SK-N-SH (cell line): ENCODE measurements around the gene KRT28. TPM values are rescaled to one million over a fixed set of nuclear protein-coding genes. Genes with fewer than 3 reads are reported as not detected.

Experiments
- CTCF ChIA-PET: fragments of 300-600, 350-600 bp; formaldehyde crosslinking; extraction: SDS; loops from one replicate; lab custom pipeline; 2021; lab: Yijun Ruan, JAX
- POLR2A ChIA-PET: fragments of 350-600 bp; sonication (Branson Sonifier 250); formaldehyde crosslinking; extraction: SDS; loops from one replicate; lab custom pipeline; 2020; ENCODE audit warnings: antibody characterized with exemption, inconsistent platforms; lab: Yijun Ruan, JAX
- DNase-seq: peaks from one replicate; pipeline ENCODE4 v3.0.0; 2012
- H2AFZ ChIP-seq: fragments of 200-600 bp; sonication (generic); 2 replicates; pipeline ENCODE4 v1.8.1; 2016; ENCODE audit warnings: antibody characterized with exemption, mild to moderate bottlenecking, low read depth
- H3F3A ChIP-seq: fragments of 200-600 bp; sonication (generic); replicated peaks from 2 replicates; pipeline ENCODE3; 2016; ENCODE audit warnings: antibody characterized with exemption, mild to moderate bottlenecking; ENCODE audit not compliant: insufficient read depth
- H3K27ac ChIP-seq, 2 experiments: fragments of 200-500 bp in 1 of 2; fragments of 200-600 bp in 1 of 2; sonication (Bioruptor generic) in 1 of 2; sonication (generic), shearing (Covaris generic) in 1 of 2; 2 replicates each; pipeline versions ENCODE4 v1.5.1 to v1.6.1; 2014 to 2016; ENCODE audit warnings: low read depth in 2 of 2, inconsistent platforms in 1 of 2, low read length in 1 of 2, mild to moderate bottlenecking in 1 of 2, mixed read lengths in 1 of 2
- H3K27me3 ChIP-seq: fragments of 200-600 bp; sonication (generic), shearing (Covaris generic); 2 replicates; pipeline ENCODE4 v1.6.1; 2016; ENCODE audit warnings: mixed run types; ENCODE audit not compliant: insufficient read depth
- H3K36me3 ChIP-seq, 2 experiments: fragments of 200-500 bp in 1 of 2; fragments of 200-600 bp in 1 of 2; sonication (Bioruptor generic) in 1 of 2; sonication (generic) in 1 of 2; replicated peaks in 1 of 2; 2 replicates each; pipeline versions ENCODE3 to v1.5.1; 2014 to 2016; ENCODE audit warnings: low read length in 1 of 2, mild to moderate bottlenecking in 1 of 2; ENCODE audit not compliant: insufficient read depth in 2 of 2, control insufficient read depth in 1 of 2
- H3K4me1 ChIP-seq, 2 experiments: fragments of 200-500 bp in 1 of 2; fragments of 200-600 bp in 1 of 2; sonication (Bioruptor generic) in 1 of 2; sonication (generic), shearing (Covaris generic) in 1 of 2; 2 replicates each; pipeline versions ENCODE4 v1.5.1 to v1.6.1; 2014 to 2016; ENCODE audit warnings: low read depth in 1 of 2, low read length in 1 of 2, mixed run types in 1 of 2; ENCODE audit not compliant: insufficient read depth in 2 of 2, control insufficient read depth in 1 of 2
- H3K4me2 ChIP-seq: fragments of 200-600 bp; sonication (generic), shearing (Covaris generic); 2 replicates; pipeline ENCODE4 v1.6.1; 2017; ENCODE audit warnings: mixed run types
- H3K4me3 ChIP-seq, 2 experiments: fragments of 200-500 bp in 1 of 2; fragments of 200-600 bp in 1 of 2; sonication (Bioruptor generic) in 1 of 2; sonication (generic), shearing (Covaris generic) in 1 of 2; 2 replicates each; pipeline versions ENCODE4 v1.5.1 to v1.8.1; 2014 to 2016; ENCODE audit warnings: low read depth in 2 of 2, inconsistent platforms in 1 of 2, low read length in 1 of 2, mild to moderate bottlenecking in 1 of 2, mixed read lengths in 1 of 2, moderate library complexity in 1 of 2
- H3K79me2 ChIP-seq: fragments of 200-600 bp; sonication (generic); 2 replicates; pipeline ENCODE4 v1.8.1; 2017; ENCODE audit warnings: mild to moderate bottlenecking; ENCODE audit not compliant: insufficient read depth
- H3K9ac ChIP-seq: fragments of 200-600 bp; sonication (generic); 2 replicates; pipeline ENCODE4 v1.6.1; 2017; ENCODE audit warnings: mixed run types
- H3K9me2 ChIP-seq: fragments of 200-600 bp; sonication (generic); 2 replicates; pipeline ENCODE4 v1.6.1; 2017; ENCODE audit warnings: mixed run types
- H3K9me3 ChIP-seq: fragments of 200-600 bp; sonication (generic); 2 replicates; pipeline ENCODE4 v1.6.1; 2017; ENCODE audit warnings: mixed run types, mild to moderate bottlenecking, moderate library complexity
- H4K20me1 ChIP-seq: fragments of 200-600 bp; sonication (generic); 2 replicates; pipeline ENCODE4 v1.6.1; 2017; ENCODE audit warnings: mild to moderate bottlenecking, mixed run types; ENCODE audit not compliant: insufficient read depth
- CTCF ChIP-seq: fragments of 200-600 bp; sonication (generic); IDR thresholded peaks from 2 replicates; pipeline ENCODE4 v1.6.1; 2017; ENCODE audit warnings: antibody characterized with exemption, mild to moderate bottlenecking, moderate library complexity
- ELF1 ChIP-seq: IDR thresholded peaks from 2 replicates; pipeline ENCODE4 v1.4.0; 2012
- FOSL2 ChIP-seq: IDR thresholded peaks from 2 replicates; pipeline ENCODE4 v1.4.0; 2012; ENCODE audit warnings: low read depth, mild to moderate bottlenecking, moderate library complexity, borderline replicate concordance
- GABPA ChIP-seq: IDR thresholded peaks from 2 replicates; pipeline ENCODE4 v1.4.0; 2012; ENCODE audit warnings: low read depth, mild to moderate bottlenecking
- IRF3 ChIP-seq: fragments of 150-350 bp; IDR thresholded peaks from 2 replicates; pipeline ENCODE4 v1.6.1; 2016; ENCODE audit warnings: mild to moderate bottlenecking, low read depth, low read length
- JUND ChIP-seq: IDR thresholded peaks from 2 replicates; pipeline ENCODE4 v1.4.0; 2012
- MEF2A ChIP-seq: IDR thresholded peaks from 2 replicates; pipeline ENCODE4 v1.4.0; 2012; ENCODE audit warnings: low read depth, borderline replicate concordance
- NFIC ChIP-seq: IDR thresholded peaks from 2 replicates; pipeline ENCODE4 v1.4.0; 2012; ENCODE audit warnings: borderline replicate concordance
- PBX3 ChIP-seq: IDR thresholded peaks from 2 replicates; pipeline ENCODE4; 2012
- REST ChIP-seq: IDR thresholded peaks from 2 replicates; pipeline ENCODE4 v1.6.1; 2012; ENCODE audit warnings: mild to moderate bottlenecking, low read depth, low read length, moderate library complexity
- SIN3A ChIP-seq: IDR thresholded peaks from 2 replicates; pipeline ENCODE4 v1.6.1; 2012; ENCODE audit warnings: low read depth, mild to moderate bottlenecking, low read length, moderate library complexity, borderline replicate concordance
- SMC3 ChIP-seq: IDR thresholded peaks from 2 replicates; pipeline ENCODE4 v1.6.1; 2012; ENCODE audit warnings: low read depth, low read length, improper control_type of control experiment
- TAF1 ChIP-seq: IDR thresholded peaks from 2 replicates; pipeline ENCODE4 v1.6.1; 2012; ENCODE audit warnings: low read depth, mild to moderate bottlenecking, low read length, moderate library complexity, borderline replicate concordance
- USF2 ChIP-seq: fragments of 150-350 bp; IDR thresholded peaks from 2 replicates; pipeline ENCODE4 v1.6.1; 2017; ENCODE audit warnings: antibody characterized with exemption, low read length, low read depth, borderline replicate concordance
- YY1 ChIP-seq: IDR thresholded peaks from 2 replicates; pipeline ENCODE4 v1.4.0; 2012; ENCODE audit warnings: low read depth, mild to moderate bottlenecking
- ZBTB33 ChIP-seq: IDR thresholded peaks from 2 replicates; pipeline ENCODE4 v1.4.0; 2012; ENCODE audit warnings: low read depth, borderline replicate concordance
- WGBS: methylation state at CpG from one replicate; pipeline ENCODE4 v1.1.6; 2017; ENCODE audit warnings: low lambda C conversion rate; 5-methylcytosine and 5-hydroxymethylcytosine counted together
- polyA plus RNA-seq, 3 experiments: library from polyadenylated mRNA; depleted of rRNA; stranded (reverse); fragments of >200 nt; gene quantifications; 2 replicates each; pipeline ENCODE4 v1.2.3, GENCODE V29; 2012

The KRT28 gene
- polyA plus RNA-seq, 1 of the 3 experiments (the other 2 are of a cell fraction) = not detected

- no peak overlapping the region for H2AFZ ChIP-seq
- no peaks in the 10 kb centered on the region for H3K79me2 ChIP-seq
- POLR2A ChIA-PET = no interaction called here
- H3K36me3 ChIP-seq = no peaks in the 10 kb centered on the region
- TF ChIP-seq ZBTB33 (no peak), SMC3 (no peak), REST (no peak), PBX3 (no peak), GABPA (no peak), TAF1 (no peak), YY1 (no peak), CTCF (no peak), MEF2A (no peak), FOSL2 (no peak), JUND (no peak), IRF3 (no peak), NFIC (no peak), SIN3A (no peak), ELF1 (no peak), USF2 (no peak)
- no peaks in the 10 kb centered on the region for H3K9me2 ChIP-seq
- CTCF ChIA-PET = interaction anchor here (0.8 to 1.8 kb wide), 2 partner anchors 168 to 755 kb away, joined by 3 to 6 read pairs; no protein-coding TSS in a partner anchor
- peaks cover 71% of the 10 kb centered on the region for H3K27me3 ChIP-seq
- no peaks in the 10 kb centered on the region for H4K20me1 ChIP-seq
- DNase-seq = no peak
- H3K9ac ChIP-seq = no peak overlapping the region
- no peak overlapping the region for H3K4me3 ChIP-seq
- no peak overlapping the region for H3K27ac ChIP-seq
- no peak overlapping the region for H3K4me2 ChIP-seq
- H3F3A ChIP-seq = no peaks in the 10 kb centered on the region
- no peaks in the 10 kb centered on the region for H3K9me3 ChIP-seq
- WGBS = 20% methylated on average over 10 of the region's 10 CpGs
- no peaks in the 10 kb centered on the region for H3K4me1 ChIP-seq
Observed at GRCh38 chr17:40793832-40794231, 5.9 kb downstream of the KRT28 start.
